Neural cell (in vitro differentiated cells): ENCODE measurements around the gene MST1.

Experiments used
- EZH2 ChIP-seq: fragments of 200-600, 300-800 bp; shearing (Covaris generic), sonication (generic); IDR thresholded peaks from 2 replicates; pipeline ENCODE4 v1.6.1; 2014; ENCODE audit warnings: antibody characterized with exemption, low read length, borderline replicate concordance, mild to moderate bottlenecking; ENCODE audit not compliant: insufficient read depth, poor library complexity, severe bottlenecking
- POLR2AphosphoS5 ChIP-seq: IDR thresholded peaks from 2 replicates; pipeline ENCODE4 v1.6.1; 2012
- RAD21 ChIP-seq: fragments of 450-650 bp; conservative IDR thresholded peaks from 2 replicates; pipeline ENCODE4 v1.6.1; 2014; ENCODE audit warnings: antibody characterized with exemption, mild to moderate bottlenecking, moderate library complexity
- SMC3 ChIP-seq: fragments of 450-650 bp; conservative IDR thresholded peaks from 2 replicates; pipeline ENCODE4 v1.6.1; 2014; ENCODE audit warnings: antibody characterized with exemption, mild to moderate bottlenecking, moderate library complexity; ENCODE audit not compliant: poor library complexity
- TAF1 ChIP-seq: IDR thresholded peaks from 2 replicates; pipeline ENCODE4 v1.6.1; 2012; ENCODE audit warnings: low read depth
- TF ChIP-seq, protein P1 (sequence below): IDR thresholded peaks from 2 replicates; pipeline ENCODE4 v1.6.1; 2012; ENCODE audit warnings: borderline replicate concordance
- TF ChIP-seq, protein P2 (sequence below): fragments of 450-650 bp; IDR thresholded peaks from 2 replicates; pipeline ENCODE4 v1.5.1; 2014; ENCODE audit warnings: antibody characterized with exemption, mild to moderate bottlenecking, moderate library complexity; ENCODE audit not compliant: poor library complexity, severe bottlenecking

DNA sequence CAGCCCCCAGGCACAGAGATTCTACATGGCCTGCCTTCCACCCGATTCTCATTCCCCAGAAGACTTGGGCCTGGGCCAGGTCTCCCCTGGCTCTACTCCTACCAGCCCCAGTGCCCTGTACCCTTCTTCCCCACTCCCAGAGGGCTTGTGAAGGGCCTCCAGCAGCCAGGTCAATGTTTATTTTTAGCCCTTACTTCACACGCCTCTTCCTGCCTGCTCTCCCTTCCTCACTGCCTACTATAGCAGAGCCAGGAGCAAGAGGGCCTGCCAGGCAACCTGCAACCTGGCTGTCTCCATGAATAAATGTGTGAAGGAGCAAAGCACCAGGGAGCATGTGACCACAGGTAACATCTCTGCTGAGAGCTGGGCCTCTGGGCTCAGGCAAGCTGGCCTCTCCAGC is 41.5 kb downstream of the MST1 start:
- TF ChIP-seq, protein P1, sequence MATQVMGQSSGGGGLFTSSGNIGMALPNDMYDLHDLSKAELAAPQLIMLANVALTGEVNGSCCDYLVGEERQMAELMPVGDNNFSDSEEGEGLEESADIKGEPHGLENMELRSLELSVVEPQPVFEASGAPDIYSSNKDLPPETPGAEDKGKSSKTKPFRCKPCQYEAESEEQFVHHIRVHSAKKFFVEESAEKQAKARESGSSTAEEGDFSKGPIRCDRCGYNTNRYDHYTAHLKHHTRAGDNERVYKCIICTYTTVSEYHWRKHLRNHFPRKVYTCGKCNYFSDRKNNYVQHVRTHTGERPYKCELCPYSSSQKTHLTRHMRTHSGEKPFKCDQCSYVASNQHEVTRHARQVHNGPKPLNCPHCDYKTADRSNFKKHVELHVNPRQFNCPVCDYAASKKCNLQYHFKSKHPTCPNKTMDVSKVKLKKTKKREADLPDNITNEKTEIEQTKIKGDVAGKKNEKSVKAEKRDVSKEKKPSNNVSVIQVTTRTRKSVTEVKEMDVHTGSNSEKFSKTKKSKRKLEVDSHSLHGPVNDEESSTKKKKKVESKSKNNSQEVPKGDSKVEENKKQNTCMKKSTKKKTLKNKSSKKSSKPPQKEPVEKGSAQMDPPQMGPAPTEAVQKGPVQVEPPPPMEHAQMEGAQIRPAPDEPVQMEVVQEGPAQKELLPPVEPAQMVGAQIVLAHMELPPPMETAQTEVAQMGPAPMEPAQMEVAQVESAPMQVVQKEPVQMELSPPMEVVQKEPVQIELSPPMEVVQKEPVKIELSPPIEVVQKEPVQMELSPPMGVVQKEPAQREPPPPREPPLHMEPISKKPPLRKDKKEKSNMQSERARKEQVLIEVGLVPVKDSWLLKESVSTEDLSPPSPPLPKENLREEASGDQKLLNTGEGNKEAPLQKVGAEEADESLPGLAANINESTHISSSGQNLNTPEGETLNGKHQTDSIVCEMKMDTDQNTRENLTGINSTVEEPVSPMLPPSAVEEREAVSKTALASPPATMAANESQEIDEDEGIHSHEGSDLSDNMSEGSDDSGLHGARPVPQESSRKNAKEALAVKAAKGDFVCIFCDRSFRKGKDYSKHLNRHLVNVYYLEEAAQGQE, result no peak
- TF ChIP-seq POLR2AphosphoS5 (no peak), EZH2 (no peak), SMC3 (no peak), RAD21 (no peak), TAF1 (no peak)
- TF ChIP-seq, protein P2, sequence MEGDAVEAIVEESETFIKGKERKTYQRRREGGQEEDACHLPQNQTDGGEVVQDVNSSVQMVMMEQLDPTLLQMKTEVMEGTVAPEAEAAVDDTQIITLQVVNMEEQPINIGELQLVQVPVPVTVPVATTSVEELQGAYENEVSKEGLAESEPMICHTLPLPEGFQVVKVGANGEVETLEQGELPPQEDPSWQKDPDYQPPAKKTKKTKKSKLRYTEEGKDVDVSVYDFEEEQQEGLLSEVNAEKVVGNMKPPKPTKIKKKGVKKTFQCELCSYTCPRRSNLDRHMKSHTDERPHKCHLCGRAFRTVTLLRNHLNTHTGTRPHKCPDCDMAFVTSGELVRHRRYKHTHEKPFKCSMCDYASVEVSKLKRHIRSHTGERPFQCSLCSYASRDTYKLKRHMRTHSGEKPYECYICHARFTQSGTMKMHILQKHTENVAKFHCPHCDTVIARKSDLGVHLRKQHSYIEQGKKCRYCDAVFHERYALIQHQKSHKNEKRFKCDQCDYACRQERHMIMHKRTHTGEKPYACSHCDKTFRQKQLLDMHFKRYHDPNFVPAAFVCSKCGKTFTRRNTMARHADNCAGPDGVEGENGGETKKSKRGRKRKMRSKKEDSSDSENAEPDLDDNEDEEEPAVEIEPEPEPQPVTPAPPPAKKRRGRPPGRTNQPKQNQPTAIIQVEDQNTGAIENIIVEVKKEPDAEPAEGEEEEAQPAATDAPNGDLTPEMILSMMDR, result no peak
